HG02943 (cell line): ENCODE measurements around the gene MEGF11.

ENCODE experiments used
- ATAC-seq: cut with Tn5 transposase; IDR thresholded peaks from one replicate; pipeline ENCODE4 v1.9.1; 2021; ENCODE audit warnings: mild to moderate bottlenecking, low read depth, moderate library complexity; ENCODE audit not compliant: unreplicated experiment

Gene MEGF11

DNA sequence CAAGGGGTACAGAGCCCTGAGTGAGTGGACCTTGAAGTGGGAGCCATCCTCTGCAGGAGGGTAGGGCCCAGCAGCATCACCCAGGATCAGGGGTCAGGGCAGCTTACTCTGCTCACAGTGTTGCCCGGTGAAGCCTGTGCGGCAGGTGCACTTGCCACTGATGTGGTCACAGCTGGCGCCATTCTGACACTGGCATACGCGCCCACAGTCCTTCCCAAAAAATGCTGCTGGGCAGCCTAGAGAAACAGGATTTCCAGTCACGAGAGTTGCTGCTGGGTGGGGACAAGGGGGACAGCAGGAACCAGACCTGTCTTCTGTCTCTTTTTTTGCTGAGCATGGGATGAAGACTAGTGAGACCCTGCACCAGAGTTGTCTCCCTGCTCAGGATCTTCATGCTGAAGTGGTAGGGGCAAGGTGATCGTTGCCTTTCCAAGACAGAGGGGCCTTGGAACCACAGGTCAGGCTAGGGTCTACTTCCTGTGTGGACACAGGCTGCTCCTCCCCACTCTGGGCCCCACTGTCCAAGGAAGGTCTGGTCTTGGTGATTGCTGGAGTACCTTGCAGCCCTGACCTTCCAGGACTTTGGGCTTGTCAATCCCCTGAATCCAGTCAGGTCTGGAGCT, 337.4 kb downstream of the MEGF11 start:
- no peak for ATAC-seq

DNA sequence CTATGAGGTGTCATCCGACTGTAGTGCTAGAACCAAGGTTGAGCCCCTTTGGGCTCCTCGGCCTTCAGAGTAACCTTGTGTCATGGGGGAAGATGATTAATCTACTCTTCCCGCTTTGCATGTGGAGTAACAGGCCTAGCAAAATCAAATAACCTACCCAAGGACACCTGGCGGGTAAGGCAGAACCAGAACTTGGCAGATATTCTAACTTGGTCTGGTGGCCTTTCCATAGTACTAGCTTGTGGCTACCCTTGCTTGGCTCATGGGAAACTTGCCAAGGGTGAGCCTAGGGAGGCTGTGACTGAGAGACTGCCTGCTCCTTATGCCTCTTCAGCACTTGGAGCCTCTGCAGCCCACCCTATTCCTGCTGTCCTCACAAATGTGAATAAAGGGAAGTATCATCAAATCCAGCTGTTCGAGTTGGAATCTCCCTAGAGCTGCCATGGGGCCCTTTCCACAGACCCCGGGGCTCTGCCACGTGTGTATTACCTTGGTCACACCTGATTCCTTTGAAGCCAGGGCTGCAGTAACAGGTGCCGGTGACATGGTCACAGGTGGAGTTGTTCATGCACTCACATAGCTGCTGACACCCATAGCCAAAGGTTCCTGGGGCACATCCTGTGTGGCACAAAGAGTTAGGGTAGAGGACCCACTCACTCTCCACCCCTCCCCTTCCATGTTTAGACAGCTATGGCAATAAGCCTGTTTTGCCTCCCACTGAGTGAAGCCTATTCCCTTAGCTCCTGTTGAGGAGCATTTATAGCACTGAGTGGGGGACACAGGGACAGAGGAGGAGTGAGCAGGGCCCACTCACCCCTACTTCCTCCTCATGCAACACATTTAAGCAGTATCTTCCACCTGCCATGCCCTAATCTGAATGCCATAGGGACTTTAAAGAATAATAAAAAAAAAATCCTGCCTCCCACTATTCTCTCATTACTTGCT, 338.3 kb downstream of the MEGF11 start:
- ATAC-seq = no peak

DNA sequence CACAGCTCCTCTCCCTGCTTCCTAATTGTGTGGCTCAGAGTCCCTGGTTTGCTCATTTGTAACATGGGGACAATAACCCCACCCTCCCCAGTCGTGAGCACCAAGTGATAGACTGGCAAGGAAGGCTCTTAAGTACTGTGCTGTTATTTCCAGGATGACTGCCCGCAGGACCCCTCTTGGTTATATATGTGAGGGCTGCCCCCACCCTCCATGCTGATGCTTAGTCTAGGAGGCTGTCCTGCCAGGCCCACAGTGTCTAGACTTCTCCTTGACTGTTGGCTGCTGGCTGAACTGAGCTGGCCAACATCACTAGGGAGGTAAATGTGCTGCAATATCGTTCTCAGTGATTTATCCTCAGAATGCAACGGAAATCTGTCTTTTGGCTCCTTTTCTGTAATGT, 339.2 kb downstream of the MEGF11 start:
- no peak for ATAC-seq

DNA sequence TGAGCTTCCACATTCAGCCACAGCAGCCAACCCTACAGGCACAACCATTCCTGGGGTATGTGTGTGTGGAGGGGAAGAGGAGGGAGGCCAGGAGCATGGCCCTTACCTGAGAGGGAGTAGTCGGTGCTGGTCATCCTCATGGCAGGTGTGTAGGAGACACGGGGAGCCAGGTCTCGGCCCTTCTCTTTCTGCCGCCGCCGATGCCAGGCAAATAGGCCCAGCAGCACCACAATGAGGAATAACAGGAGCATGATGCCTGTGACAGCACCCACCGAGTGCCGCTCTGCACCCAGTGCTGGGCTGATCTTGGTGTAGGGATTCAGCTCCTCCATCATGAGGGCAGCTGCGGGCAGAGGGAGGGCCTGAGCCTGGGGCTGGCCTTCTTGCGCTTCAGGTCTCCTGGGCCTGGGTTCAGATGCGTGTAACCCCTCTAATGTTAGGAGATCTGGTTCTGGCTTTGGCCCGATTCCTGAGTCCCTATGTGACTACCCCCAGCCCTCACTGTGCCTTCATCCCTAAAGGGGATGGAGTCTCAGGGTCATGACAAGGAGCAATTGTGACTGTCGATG, 339.8 kb downstream of the MEGF11 start:
- ATAC-seq = no peak

DNA sequence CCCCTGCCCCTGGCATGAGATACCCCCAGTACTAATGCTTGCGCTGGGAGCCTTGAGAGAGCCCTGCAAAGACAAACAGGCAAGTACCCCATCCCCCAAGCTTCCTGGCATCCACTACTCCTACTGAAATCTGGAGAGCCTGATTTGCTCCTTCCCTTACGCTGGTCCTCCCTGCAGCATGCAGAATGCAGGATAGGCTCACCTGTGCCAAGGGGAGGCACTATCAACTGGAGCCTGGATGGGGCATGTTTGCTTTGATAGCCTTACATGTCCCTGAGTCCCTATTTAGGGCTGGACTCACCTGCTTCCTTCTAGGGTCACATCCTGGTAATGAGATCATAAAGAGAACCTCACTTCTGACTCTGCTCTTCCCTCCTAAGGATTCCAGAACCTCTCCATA, 341.3 kb downstream of the MEGF11 start:
- no peak for ATAC-seq

DNA sequence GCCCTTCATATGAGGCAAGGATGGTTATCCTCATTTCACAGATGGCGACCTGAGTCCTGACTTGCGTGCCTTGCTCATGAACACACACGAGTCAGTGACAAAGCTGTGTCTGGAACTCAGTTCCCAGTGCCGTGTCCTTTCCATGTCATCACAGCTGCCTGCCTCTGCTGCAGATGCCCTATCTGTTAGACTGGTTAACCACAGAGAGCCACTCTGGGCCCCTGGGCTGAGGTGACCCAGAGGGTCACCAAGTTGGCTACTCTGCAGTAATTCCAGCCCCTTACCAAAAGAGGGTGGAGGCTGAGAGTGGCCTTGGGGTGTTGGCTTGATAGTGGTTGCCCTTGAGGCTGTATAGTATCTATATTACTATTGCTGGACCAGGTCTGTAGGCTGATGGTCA, 343.2 kb downstream of the MEGF11 start:
- no peak for ATAC-seq

DNA sequence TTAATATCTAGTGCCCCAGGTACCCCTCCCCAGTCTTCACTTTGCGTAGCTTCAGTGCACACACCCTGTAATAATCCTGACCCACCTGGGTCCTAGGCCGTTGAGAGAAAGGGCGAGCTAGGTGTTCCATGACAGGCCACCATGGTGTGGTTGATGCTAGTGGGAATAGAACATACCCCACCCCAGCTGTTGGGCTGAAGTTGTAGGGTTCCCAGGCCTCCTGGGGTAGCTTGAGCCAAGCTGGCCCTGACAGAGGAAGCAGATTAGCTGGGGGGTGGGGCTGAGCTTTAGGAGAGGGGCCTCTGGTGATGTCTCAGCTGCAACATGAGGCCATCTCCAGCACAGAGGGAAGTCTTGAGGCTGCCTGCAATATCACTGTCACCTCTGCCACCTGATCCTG, 343.7 kb downstream of the MEGF11 start:
- no peak for ATAC-seq

DNA sequence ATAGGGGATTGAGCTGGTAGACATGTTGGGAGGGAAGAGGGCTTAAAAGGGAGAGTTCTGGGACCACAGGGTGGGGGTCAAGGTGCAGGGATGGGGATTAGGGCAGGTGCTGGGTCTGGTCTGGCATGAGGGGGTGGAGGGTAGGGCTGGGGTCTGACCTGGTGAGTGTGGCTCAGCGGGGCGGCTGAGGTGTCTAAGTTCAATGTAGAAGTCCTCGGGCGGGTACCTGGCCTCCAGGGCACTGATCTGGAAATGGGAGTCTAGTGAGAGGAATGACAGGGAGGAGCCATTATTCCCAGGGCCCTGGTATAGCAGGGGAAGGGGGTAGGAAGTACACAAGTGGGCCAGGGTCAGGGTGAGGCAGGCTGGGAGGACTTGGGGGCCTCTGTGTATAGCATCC, 344.7 kb downstream of the MEGF11 start:
- ATAC-seq = no peak

DNA sequence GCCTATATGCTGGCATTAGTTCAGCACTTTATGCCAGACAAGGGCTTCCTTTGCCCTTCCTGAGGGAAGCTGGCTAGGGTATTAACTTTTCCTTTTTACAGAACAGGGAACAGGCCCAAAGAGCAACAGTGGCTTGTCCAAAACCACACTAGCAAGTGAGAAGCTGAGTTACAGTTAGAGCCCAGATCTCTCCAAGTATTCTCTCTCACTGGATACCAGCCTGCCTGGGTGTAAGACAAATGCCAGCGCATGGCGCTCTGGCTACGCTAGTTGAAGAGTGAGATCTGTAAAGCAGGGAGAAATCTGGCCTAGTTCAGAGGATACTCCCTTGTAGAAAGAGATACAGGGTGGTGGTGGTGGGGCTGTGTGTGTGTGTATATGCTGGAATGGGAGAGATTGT, 345.9 kb downstream of the MEGF11 start:
- no peak for ATAC-seq

DNA sequence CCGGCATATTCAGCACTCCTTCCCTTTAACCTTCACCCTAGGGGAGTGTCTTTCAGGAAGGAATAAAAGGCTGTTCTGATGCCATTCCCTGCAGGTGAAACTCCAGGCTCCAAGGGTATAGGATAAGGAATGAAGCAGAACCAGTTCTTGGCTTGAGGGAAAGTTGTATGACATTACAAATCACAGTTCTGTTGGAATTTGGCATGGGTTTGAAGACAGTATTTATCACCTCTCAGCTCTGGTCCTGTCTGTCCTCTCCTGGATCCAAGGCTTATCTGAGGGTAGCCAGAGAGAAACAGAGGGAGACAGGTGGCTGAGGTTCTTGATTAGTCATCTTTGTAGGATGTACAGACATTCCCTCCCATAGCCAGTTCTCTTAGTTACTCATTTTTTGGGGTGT, 347.2 kb downstream of the MEGF11 start:
- no peak for ATAC-seq

DNA sequence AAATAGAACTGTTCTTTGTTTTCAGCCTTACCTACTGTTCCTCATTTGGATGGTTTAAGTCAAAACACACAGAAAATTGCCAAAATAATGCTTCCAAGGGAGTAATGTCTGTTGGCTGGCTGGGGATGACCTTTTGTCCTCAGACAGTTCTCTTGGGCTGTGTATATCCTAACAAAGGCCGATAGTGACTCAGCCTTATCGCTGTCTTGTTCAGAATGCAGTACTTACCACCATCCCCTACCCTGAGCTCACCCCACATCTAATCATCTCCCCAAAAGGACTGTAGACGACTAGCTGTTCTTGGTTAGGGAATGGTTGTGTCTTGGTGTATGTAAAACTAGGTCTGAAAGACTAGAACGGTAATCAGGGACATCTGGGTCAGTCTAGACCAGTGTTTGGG, 349.2 kb downstream of the MEGF11 start:
- no peak for ATAC-seq

DNA sequence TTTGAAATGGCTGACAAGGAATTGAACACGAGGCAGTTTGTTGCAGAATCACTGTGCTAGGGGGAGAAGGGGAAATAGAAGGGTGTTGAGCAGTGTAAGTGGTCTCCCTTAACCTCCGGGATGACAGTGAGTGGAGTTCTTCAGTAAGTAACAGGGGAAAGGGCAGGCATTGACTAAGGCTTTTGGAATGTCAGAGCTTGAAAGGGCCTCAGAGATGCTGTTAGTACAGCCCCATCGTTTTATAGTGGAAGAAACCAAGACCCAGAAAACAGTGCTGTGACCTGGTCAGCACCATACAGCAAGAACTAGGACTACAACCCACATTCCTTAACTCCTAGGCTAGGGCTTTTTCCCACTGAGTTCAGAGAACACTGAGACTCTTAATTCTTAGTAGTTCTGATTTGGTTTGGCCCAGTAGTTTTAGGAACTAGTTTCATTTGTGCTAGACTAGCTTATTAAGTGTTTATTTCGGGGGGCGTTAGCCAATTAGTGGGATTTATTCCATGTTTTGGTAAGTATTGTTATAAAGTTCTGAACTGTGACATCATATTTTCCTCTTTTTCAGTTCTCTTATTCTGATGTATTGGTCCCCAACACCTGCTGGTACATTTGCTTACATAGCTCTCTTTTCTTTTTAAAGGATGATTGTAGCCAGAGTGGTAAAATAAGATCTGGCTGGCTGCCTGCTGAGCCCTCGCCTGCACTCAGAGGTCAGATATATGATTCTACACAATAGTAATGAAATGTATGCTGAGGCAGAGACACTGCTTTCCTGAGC, 350.1 kb downstream of the MEGF11 start:
- ATAC-seq = no peak

DNA sequence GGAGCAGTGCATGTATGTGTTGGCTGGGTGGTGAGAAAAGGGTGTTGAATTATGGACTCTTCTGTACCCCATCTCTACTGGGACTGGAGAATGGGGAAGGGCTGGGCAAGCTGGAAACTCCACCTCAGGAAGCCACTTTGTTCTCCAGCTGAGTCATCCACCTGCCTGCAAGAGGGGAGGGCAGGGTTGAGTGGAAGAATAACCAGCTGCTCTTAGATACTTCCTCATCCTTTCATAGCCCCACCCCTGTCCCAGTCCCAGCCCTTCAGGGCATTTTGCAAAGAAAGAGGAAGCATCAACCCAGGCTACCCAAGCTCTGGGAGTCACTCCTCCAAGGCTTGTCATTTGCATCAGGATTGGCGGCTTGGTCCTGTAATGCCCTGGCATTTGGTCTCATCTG, 351.2 kb downstream of the MEGF11 start:
- ATAC-seq = peak; percentile 56

DNA sequence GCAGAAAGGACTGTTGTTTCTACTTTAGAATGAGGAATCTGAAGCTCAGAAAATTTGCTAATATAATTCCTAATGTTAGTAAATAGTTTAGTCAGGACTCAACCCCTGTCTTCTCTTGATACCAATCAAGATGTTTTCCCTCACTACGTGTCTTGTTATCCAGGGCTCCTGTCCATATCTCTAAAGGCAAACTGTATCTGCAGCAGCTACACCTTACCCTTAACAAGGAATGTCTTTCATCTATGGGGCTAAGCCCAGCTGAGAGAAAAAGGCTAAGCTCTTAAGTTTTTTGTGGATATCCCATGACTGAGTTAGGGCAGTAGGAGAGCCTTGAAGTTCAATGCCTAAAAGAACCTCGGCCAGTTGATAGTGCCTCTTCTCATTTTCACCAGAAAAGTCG, 351.7 kb downstream of the MEGF11 start:
- no peak for ATAC-seq

DNA sequence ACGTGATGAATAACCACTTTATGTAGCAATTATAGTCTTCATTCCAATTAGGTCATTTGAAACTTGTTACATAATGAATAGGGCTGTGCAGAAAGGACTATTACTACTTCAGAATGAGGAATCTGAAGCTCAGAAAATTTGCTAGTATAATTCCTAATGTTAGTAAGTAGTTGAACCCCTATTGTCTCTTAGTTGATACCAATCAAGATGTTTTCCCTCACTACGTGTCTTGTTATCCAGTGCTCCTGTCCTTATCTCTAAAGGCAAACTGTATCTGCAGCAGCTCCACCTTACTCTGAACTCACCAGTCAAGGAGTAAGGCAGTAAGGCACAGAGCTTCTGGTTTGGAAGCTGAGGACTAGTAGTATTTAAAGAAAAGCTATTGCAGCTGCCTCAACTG, 352.2 kb downstream of the MEGF11 start:
- no peak for ATAC-seq

DNA sequence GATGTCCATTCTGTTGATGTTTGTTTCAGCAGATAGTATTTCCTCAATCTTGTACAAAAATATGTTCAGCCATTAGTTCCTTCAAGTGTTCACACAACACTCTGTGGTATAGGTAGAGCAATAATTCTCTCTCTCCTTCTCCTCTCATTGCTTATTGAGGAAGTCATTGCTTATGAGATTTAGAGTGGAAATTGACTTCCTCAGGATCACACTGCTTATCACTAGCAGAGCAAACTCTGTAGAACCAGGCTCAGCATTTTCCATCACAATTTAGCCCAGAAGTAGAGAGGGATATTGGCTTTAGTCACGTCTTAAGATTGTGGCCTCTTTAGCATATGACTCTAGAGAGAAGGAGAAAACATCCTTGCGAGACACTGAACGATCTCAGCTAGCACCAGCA, 353.1 kb downstream of the MEGF11 start:
- ATAC-seq = no peak

DNA sequence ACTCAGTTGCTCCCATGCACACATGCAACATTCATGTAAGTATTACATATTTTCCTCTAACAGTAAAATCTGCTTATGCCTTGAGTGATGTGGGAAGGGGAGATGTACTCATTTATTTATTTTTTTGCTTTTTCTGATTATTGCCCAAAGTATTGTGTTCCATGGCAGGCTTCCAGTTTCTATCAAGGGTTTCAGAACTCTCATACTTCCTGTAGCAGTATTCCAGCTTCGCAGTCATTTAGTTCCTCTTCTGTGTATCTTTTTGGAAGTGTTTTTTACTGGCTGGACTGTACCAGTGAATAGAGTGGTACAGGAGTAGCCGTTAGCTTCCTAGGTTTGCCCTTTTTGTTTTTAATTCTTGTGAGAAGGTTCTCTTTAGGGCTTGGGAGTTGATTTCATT, 357.3 kb downstream of the MEGF11 start:
- ATAC-seq = no peak

DNA sequence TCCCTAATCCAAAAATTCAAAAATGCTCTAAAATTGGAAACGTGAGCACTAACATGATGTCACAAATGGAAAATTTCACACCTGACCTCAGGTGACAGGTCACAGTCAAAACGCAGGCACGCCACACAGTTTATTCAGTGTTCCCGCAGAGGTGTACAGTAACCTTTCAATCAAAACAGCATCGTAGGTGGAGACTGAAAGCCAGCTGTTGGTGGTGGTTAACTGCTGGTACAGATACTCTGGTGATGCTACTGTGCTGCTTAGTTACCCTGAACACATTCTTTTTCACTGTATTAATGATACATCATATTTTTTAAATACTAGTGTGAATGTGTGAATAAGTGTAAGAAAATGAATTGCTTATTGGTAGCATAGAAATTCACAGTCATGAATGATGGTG, 360.5 kb downstream of the MEGF11 start:
- ATAC-seq = no peak

DNA sequence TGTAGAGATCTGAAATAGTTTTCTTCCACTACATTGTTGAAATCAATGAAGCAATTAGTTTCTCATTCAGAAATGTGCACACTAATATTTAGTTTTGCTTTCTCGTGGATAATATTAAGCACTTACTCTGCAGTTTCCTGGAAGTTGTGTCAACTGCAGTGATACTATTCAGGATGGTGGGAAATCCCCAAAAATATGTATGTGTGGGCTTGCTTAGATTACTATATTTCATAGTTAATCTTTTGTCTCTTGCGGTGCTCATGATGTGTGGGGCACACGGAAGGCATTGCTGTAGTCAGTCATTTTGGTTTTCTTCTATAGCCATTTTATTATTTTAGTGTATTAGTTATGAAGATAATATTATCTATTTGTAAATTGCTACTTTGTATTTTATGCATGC, 364.6 kb downstream of the MEGF11 start:
- no peak for ATAC-seq

DNA sequence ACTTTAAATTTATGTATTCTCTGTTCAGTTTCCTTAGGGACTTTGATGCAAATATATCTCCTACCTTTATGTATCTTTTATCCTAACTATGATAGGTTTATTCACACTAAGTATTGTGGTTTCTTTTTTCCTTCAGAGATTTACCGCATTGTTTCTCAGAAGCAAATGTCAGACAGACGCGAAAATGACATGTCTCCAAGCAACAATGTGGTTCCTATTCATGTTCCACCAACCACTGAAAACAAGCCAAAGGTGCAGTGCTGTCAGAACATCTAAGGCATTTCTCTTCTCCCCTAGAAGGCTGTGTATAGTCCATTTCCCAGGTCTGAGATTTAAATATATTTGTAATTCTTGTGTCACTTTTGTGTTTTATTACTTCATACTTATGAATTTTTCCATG, 366.0 kb downstream of the MEGF11 start:
- no peak for ATAC-seq

DNA sequence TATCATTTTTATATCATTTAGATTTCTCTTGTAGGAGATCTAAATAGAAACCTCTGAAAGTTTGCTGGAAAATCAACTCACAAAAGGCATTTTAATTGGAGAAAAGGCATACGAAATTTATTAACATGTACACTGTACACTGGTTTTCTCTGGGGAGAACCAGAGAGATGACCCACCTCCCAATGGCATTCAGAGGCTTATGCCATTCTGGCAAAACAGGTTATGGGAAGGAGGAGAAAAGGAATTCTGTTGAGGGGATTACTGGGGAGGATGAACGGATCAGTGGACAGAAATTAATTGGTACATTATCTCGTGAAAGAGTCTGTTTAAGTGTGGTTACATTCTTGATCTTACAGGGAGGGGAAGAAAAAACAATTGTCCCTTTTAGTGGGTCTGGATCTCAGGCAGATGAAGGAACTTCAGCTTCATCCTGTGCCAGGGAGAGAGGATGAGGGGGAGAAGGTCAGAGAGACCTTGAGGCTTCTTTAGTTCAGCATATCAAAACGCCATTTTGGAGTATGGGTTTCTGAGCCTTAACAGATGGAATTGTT, 367.8 kb downstream of the MEGF11 start:
- no peak for ATAC-seq
